Measurements from ENCODE around the gene OR4D2.

OR4D2 gene

GRCh38 chr17:58204796-58205195 is 38.0 kb downstream of the OR4D2 start:
- Histone ChIP-seq H3K79me1 (ENCODE audit: low read length) (no peaks in the 10 kb centered on the region), H4K5ac (ENCODE audit: low read length) (no peak overlapping the region), H3K79me2 (ENCODE audit: control insufficient read depth, insufficient read depth, low read length) (no peaks in the 10 kb centered on the region), H2BK5ac (ENCODE audit: low read length) (no peak overlapping the region), H3K27ac (ENCODE audit: low read depth, low read length) (no peak overlapping the region), H3K23ac (ENCODE audit: low read length) (no peak overlapping the region), H3K27me3 (ENCODE audit: insufficient read depth, low read length, poor library complexity) (no peaks in the 10 kb centered on the region), H3K36me3 (ENCODE audit: control insufficient read depth, insufficient read depth, low read length) (no peaks in the 10 kb centered on the region), H3K9ac (ENCODE audit: low read length) (no peak overlapping the region), H3K4ac (ENCODE audit: low read depth, low read length) (no peak overlapping the region), H2AK5ac (ENCODE audit: low read length) (no peak overlapping the region), H3K18ac (ENCODE audit: low read length) (no peak overlapping the region), H3K4me3 (ENCODE audit: low read length) (no peak overlapping the region), H3K56ac (ENCODE audit: low read length) (no peak overlapping the region), H4K8ac (ENCODE audit: low read depth, low read length) (no peak overlapping the region), H2BK120ac (ENCODE audit: low read depth, low read length) (no peak overlapping the region), H3K4me1 (ENCODE audit: control insufficient read depth, low read depth, low read length) (no peaks in the 10 kb centered on the region), H3K4me2 (ENCODE audit: low read length) (no peak overlapping the region), H2BK15ac (replicated peaks; ENCODE audit: low read depth) (no peak overlapping the region)
- no CpG with 5 or more reads among the region's 5 CpGs for WGBS (ENCODE audit: extremely low coverage, insufficient coverage, low lambda C conversion rate)
- no peak for DNase-seq

GRCh38 chr17:58205936-58206335 is 39.2 kb downstream of the OR4D2 start:
- Histone ChIP-seq H3K4ac (ENCODE audit: low read depth, low read length) (no peak overlapping the region), H2BK15ac (replicated peaks; ENCODE audit: low read depth) (no peak overlapping the region), H2BK5ac (ENCODE audit: low read length) (no peak overlapping the region), H3K23ac (ENCODE audit: low read length) (no peak overlapping the region), H3K4me1 (ENCODE audit: control insufficient read depth, low read depth, low read length) (no peaks in the 10 kb centered on the region), H3K4me2 (ENCODE audit: low read length) (no peak overlapping the region), H3K18ac (ENCODE audit: low read length) (no peak overlapping the region), H3K27ac (ENCODE audit: low read depth, low read length) (no peak overlapping the region), H2BK120ac (ENCODE audit: low read depth, low read length) (no peak overlapping the region), H3K4me3 (ENCODE audit: low read length) (no peak overlapping the region), H3K79me2 (ENCODE audit: control insufficient read depth, insufficient read depth, low read length) (no peaks in the 10 kb centered on the region), H3K79me1 (ENCODE audit: low read length) (no peaks in the 10 kb centered on the region), H3K56ac (ENCODE audit: low read length) (no peak overlapping the region), H3K36me3 (ENCODE audit: control insufficient read depth, insufficient read depth, low read length) (peaks cover 4% of the 10 kb centered on the region), H2AK5ac (ENCODE audit: low read length) (no peak overlapping the region), H4K5ac (ENCODE audit: low read length) (no peak overlapping the region), H4K8ac (ENCODE audit: low read depth, low read length) (no peak overlapping the region), H3K27me3 (ENCODE audit: insufficient read depth, low read length, poor library complexity) (no peaks in the 10 kb centered on the region), H3K9ac (ENCODE audit: low read length) (no peak overlapping the region)
- DNase-seq: no peak
- no CpG with 5 or more reads among the region's 11 CpGs for WGBS (ENCODE audit: extremely low coverage, insufficient coverage, low lambda C conversion rate)

GRCh38 chr17:58207451-58207850 is 40.7 kb downstream of the OR4D2 start:
- WGBS (ENCODE audit: extremely low coverage, insufficient coverage, low lambda C conversion rate): no CpG with 5 or more reads among the region's 3 CpGs
- no peak overlapping the region for H2BK15ac ChIP-seq (replicated peaks; ENCODE audit: low read depth)
- no peaks in the 10 kb centered on the region for H3K4me1 ChIP-seq (ENCODE audit: control insufficient read depth, low read depth, low read length)
- H3K56ac ChIP-seq (ENCODE audit: low read length): no peak overlapping the region
- no peak overlapping the region for H3K18ac ChIP-seq (ENCODE audit: low read length)
- no peak overlapping the region for H3K4me2 ChIP-seq (ENCODE audit: low read length)
- H3K9ac ChIP-seq (ENCODE audit: low read length): no peak overlapping the region
- H3K27ac ChIP-seq (ENCODE audit: low read depth, low read length): no peak overlapping the region
- H3K36me3 ChIP-seq (ENCODE audit: control insufficient read depth, insufficient read depth, low read length): peaks cover 4% of the 10 kb centered on the region
- no peaks in the 10 kb centered on the region for H3K27me3 ChIP-seq (ENCODE audit: insufficient read depth, low read length, poor library complexity)
- no peak overlapping the region for H2BK120ac ChIP-seq (ENCODE audit: low read depth, low read length)
- no peak overlapping the region for H3K4me3 ChIP-seq (ENCODE audit: low read length)
- H3K79me1 ChIP-seq (ENCODE audit: low read length): no peaks in the 10 kb centered on the region
- no peak overlapping the region for H2BK5ac ChIP-seq (ENCODE audit: low read length)
- no peak overlapping the region for H4K8ac ChIP-seq (ENCODE audit: low read depth, low read length)
- DNase-seq: no peak
- H4K5ac ChIP-seq (ENCODE audit: low read length): no peak overlapping the region
- no peaks in the 10 kb centered on the region for H3K79me2 ChIP-seq (ENCODE audit: control insufficient read depth, insufficient read depth, low read length)
- no peak overlapping the region for H3K23ac ChIP-seq (ENCODE audit: low read length)
- no peak overlapping the region for H3K4ac ChIP-seq (ENCODE audit: low read depth, low read length)
- no peak overlapping the region for H2AK5ac ChIP-seq (ENCODE audit: low read length)

GRCh38 chr17:58208344-58208743 is 41.6 kb downstream of the OR4D2 start:
- Histone ChIP-seq H2BK5ac (ENCODE audit: low read length) (no peak overlapping the region), H3K23ac (ENCODE audit: low read length) (no peak overlapping the region), H3K79me2 (ENCODE audit: control insufficient read depth, insufficient read depth, low read length) (no peaks in the 10 kb centered on the region), H3K27ac (ENCODE audit: low read depth, low read length) (no peak overlapping the region), H3K4me3 (ENCODE audit: low read length) (no peak overlapping the region), H3K9ac (ENCODE audit: low read length) (no peak overlapping the region), H3K27me3 (ENCODE audit: insufficient read depth, low read length, poor library complexity) (no peaks in the 10 kb centered on the region), H4K5ac (ENCODE audit: low read length) (no peak overlapping the region), H3K36me3 (ENCODE audit: control insufficient read depth, insufficient read depth, low read length) (peaks cover 4% of the 10 kb centered on the region), H4K8ac (ENCODE audit: low read depth, low read length) (no peak overlapping the region), H3K79me1 (ENCODE audit: low read length) (no peaks in the 10 kb centered on the region), H3K4me1 (ENCODE audit: control insufficient read depth, low read depth, low read length) (no peaks in the 10 kb centered on the region), H3K18ac (ENCODE audit: low read length) (no peak overlapping the region), H2BK15ac (replicated peaks; ENCODE audit: low read depth) (no peak overlapping the region), H3K4ac (ENCODE audit: low read depth, low read length) (no peak overlapping the region), H3K56ac (ENCODE audit: low read length) (no peak overlapping the region), H3K4me2 (ENCODE audit: low read length) (no peak overlapping the region), H2AK5ac (ENCODE audit: low read length) (no peak overlapping the region), H2BK120ac (ENCODE audit: low read depth, low read length) (no peak overlapping the region)
- no CpG with 5 or more reads among the region's 5 CpGs for whole genome bisulfite sequencing (ENCODE audit: extremely low coverage, insufficient coverage, low lambda C conversion rate)
- DNase-seq: no peak

- Histone ChIP-seq H3K9ac (ENCODE audit: low read length) (no peak overlapping the region), H3K4ac (ENCODE audit: low read depth, low read length) (no peak overlapping the region), H3K79me2 (ENCODE audit: control insufficient read depth, insufficient read depth, low read length) (no peaks in the 10 kb centered on the region), H3K23ac (ENCODE audit: low read length) (no peak overlapping the region), H4K8ac (ENCODE audit: low read depth, low read length) (no peak overlapping the region), H3K27ac (ENCODE audit: low read depth, low read length) (no peak overlapping the region), H2BK5ac (ENCODE audit: low read length) (no peak overlapping the region), H3K18ac (ENCODE audit: low read length) (no peak overlapping the region), H2AK5ac (ENCODE audit: low read length) (no peak overlapping the region), H3K36me3 (ENCODE audit: control insufficient read depth, insufficient read depth, low read length) (peaks cover 4% of the 10 kb centered on the region), H3K4me1 (ENCODE audit: control insufficient read depth, low read depth, low read length) (no peaks in the 10 kb centered on the region), H3K4me2 (ENCODE audit: low read length) (no peak overlapping the region), H2BK120ac (ENCODE audit: low read depth, low read length) (no peak overlapping the region), H3K56ac (ENCODE audit: low read length) (no peak overlapping the region), H3K79me1 (ENCODE audit: low read length) (no peaks in the 10 kb centered on the region), H2BK15ac (replicated peaks; ENCODE audit: low read depth) (no peak overlapping the region), H3K27me3 (ENCODE audit: insufficient read depth, low read length, poor library complexity) (no peaks in the 10 kb centered on the region), H3K4me3 (ENCODE audit: low read length) (no peak overlapping the region), H4K5ac (ENCODE audit: low read length) (no peak overlapping the region)
- peak; percentile 38 for DNase-seq
- no CpG with 5 or more reads among the region's 5 CpGs for WGBS (ENCODE audit: extremely low coverage, insufficient coverage, low lambda C conversion rate)
Measured at GRCh38 chr17:58210922-58211321, 44.1 kb downstream of the OR4D2 start.

GRCh38 chr17:58215685-58216084 is 48.9 kb downstream of the OR4D2 start:
- no peak overlapping the region for H4K5ac ChIP-seq (ENCODE audit: low read length)
- no peak overlapping the region for H4K8ac ChIP-seq (ENCODE audit: low read depth, low read length)
- no peak overlapping the region for H3K4me3 ChIP-seq (ENCODE audit: low read length)
- H2BK15ac ChIP-seq (replicated peaks; ENCODE audit: low read depth): no peak overlapping the region
- H3K4me2 ChIP-seq (ENCODE audit: low read length): no peak overlapping the region
- H3K4me1 ChIP-seq (ENCODE audit: control insufficient read depth, low read depth, low read length): peaks cover 2% of the 10 kb centered on the region
- no peaks in the 10 kb centered on the region for H3K36me3 ChIP-seq (ENCODE audit: control insufficient read depth, insufficient read depth, low read length)
- no peak overlapping the region for H3K9ac ChIP-seq (ENCODE audit: low read length)
- no peaks in the 10 kb centered on the region for H3K79me1 ChIP-seq (ENCODE audit: low read length)
- no peak overlapping the region for H2BK5ac ChIP-seq (ENCODE audit: low read length)
- no peak overlapping the region for H2BK120ac ChIP-seq (ENCODE audit: low read depth, low read length)
- H3K27ac ChIP-seq (ENCODE audit: low read depth, low read length): no peak overlapping the region
- H3K4ac ChIP-seq (ENCODE audit: low read depth, low read length): no peak overlapping the region
- peak; percentile 25 for DNase-seq
- H3K18ac ChIP-seq (ENCODE audit: low read length): no peak overlapping the region
- no peak overlapping the region for H3K23ac ChIP-seq (ENCODE audit: low read length)
- H2AK5ac ChIP-seq (ENCODE audit: low read length): no peak overlapping the region
- no peaks in the 10 kb centered on the region for H3K79me2 ChIP-seq (ENCODE audit: control insufficient read depth, insufficient read depth, low read length)
- H3K27me3 ChIP-seq (ENCODE audit: insufficient read depth, low read length, poor library complexity): no peaks in the 10 kb centered on the region
- no peak overlapping the region for H3K56ac ChIP-seq (ENCODE audit: low read length)
